ENCODE data around the gene FIG4.
"Not testable (repeated sequence)": the region's sequence is repeated elsewhere in the genome, so short reads cannot be mapped to it uniquely, and the experiment has no call there.

FIG4 gene

DNA sequence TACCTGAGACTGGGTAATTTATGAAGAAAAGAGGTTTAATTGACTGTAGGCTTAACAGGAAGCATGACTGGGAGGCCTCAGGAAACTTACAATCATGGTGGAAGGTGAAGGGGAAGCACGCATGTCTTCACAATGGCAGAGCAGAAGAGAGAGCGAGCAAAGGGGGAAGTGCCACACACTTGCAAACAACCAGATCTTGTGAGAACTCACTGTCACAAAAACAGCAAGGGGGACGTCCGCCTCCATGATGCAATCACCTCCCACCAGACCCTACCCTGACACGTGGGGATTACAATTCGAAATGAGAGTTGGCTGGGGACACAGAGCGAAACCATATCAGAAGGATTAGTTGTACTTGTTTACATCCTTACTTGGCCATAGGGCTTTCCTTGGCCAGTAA is 49.7 kb downstream of the FIG4 start:
- Histone ChIP-seq H3K27ac (no peak overlapping the region), H3K4me1 (no peaks in the 10 kb centered on the region), H3K36me3 (peaks cover 30 to 64% (median 37%) of the 10 kb centered on the region in 3 donors), H3K27me3 (no peaks in the 10 kb centered on the region), H3K9me3 (no peaks in the 10 kb centered on the region), H3K4me3 (no peak overlapping the region)
- DNase-seq: no peak
- no peak for TF ChIP-seq CTCF (IDR thresholded peaks at IDR 0.05)
- intact Hi-C loops (cut with DNase I; ENCODE audit: low total_unique reads): no loop called here

DNA sequence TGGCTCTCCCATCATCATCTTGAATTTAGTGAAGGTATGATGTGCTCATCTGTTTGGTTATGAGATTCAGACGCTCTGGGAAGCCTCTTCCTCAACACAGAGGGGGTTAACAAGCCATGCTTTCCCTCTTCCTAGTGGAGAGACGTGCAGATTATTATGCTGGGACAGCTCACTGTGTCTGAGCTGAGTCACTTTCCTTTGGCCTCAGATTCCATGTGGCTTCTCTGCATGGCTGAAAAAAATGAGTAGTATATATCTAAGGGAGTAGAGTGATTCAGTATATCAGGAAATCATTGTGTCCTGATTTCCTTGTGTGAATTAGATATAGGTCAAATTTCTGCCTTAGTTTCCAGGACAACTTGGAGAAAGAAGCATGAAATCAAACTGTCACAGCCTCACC is 52.6 kb downstream of the FIG4 start:
- TF ChIP-seq CTCF (IDR thresholded peaks at IDR 0.05): no peak

DNA sequence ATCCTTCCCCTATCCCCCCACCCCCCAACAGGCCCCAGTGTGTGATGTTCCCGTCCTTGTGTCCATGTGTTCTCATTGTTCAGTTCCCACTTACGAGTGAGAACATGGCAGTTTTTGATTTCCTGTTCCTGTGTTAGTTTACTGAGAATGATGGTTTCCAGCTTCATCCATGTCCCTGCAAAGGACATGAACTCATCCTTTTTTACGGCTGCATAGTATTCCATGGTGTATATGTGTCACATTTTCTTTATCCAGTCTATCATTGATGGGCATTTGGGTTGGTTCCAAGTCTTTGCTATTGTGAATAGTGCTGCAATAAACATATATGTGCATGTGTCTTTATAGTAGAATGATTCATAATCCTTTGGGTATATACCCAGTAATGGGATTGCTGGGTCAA is 53.7 kb downstream of the FIG4 start:
- H3K4me1 ChIP-seq; DNase-seq; H3K27me3 ChIP-seq; intact Hi-C loops (cut with DNase I; ENCODE audit: low total_unique reads); H3K9me3 ChIP-seq; H3K4me3 ChIP-seq; H3K27ac ChIP-seq: not testable (repeated sequence)
- H3K36me3 ChIP-seq: peaks cover 28 to 48% (median 44%) of the 10 kb centered on the region in 3 donors

More for the DNA sequence above, 52.6 kb downstream of the FIG4 start:
- no peaks in the 10 kb centered on the region for H3K4me1 ChIP-seq
- DNase-seq: no peak
- H3K27me3 ChIP-seq: no peaks in the 10 kb centered on the region
- H3K4me3 ChIP-seq: no peak overlapping the region
- intact Hi-C loops (cut with DNase I; ENCODE audit: low total_unique reads): no loop called here
- peaks cover 28 to 56% (median 44%) of the 10 kb centered on the region in 3 donors for H3K36me3 ChIP-seq
- no peaks in the 10 kb centered on the region for H3K9me3 ChIP-seq
- no peak overlapping the region for H3K27ac ChIP-seq

- no peaks in the 10 kb centered on the region for H3K27me3 ChIP-seq
- no peaks in the 10 kb centered on the region for H3K4me1 ChIP-seq
- H3K4me3 ChIP-seq: no peak overlapping the region
- intact Hi-C loops (cut with DNase I; ENCODE audit: low total_unique reads): no loop called here
- peaks cover 21 to 42% (median 39%) of the 10 kb centered on the region in 3 donors for H3K36me3 ChIP-seq
- no peak for DNase-seq
- H3K9me3 ChIP-seq: no peaks in the 10 kb centered on the region
- no peak for TF ChIP-seq CTCF (IDR thresholded peaks at IDR 0.05)
- no peak overlapping the region for H3K27ac ChIP-seq
Measured at GRCh38 chr6:109747221-109747620, 56.1 kb downstream of the FIG4 start.

GRCh38 chr6:109759098-109759955 is 68.2 kb downstream of the FIG4 start:
- TF ChIP-seq CTCF (IDR thresholded peaks at IDR 0.05): no peak
- DNase-seq: no peak
- H3K9me3 ChIP-seq: no peaks in the 10 kb centered on the region
- no peak overlapping the region for H3K4me3 ChIP-seq
- no peaks in the 10 kb centered on the region for H3K4me1 ChIP-seq
- H3K36me3 ChIP-seq: peaks cover 0 to 21% (median 11%) of the 10 kb centered on the region in 3 donors
- intact Hi-C loops (cut with DNase I; ENCODE audit: low total_unique reads): no loop called here
- H3K27me3 ChIP-seq: no peaks in the 10 kb centered on the region
- no peak overlapping the region for H3K27ac ChIP-seq

- DNase-seq: no peak
- Histone ChIP-seq H3K4me1 (no peaks in the 10 kb centered on the region), H3K9me3 (no peaks in the 10 kb centered on the region), H3K4me3 (no peak overlapping the region), H3K27me3 (no peaks in the 10 kb centered on the region), H3K36me3 (peaks cover 0 to 25% (median 11%) of the 10 kb centered on the region in 3 donors), H3K27ac (no peak overlapping the region)
- intact Hi-C loops (cut with DNase I; ENCODE audit: low total_unique reads): no loop called here
- TF ChIP-seq CTCF (IDR thresholded peaks at IDR 0.05): no peak
Measured at GRCh38 chr6:109760208-109760607, 69.1 kb downstream of the FIG4 start.
